ENCODE results near the gene FOSL1. TPM values are rescaled to one million over a fixed set of nuclear protein-coding genes. Genes with fewer than 3 reads are reported as not detected.
A peak's percentile ranks its signal among the peaks of the same experiment; 100 is the strongest.

FOSL1 gene
- total and polyA plus RNA-seq, 5 experiments from 2014 or later = 0.17 to 0.22 TPM; not detected in 3

DNA sequence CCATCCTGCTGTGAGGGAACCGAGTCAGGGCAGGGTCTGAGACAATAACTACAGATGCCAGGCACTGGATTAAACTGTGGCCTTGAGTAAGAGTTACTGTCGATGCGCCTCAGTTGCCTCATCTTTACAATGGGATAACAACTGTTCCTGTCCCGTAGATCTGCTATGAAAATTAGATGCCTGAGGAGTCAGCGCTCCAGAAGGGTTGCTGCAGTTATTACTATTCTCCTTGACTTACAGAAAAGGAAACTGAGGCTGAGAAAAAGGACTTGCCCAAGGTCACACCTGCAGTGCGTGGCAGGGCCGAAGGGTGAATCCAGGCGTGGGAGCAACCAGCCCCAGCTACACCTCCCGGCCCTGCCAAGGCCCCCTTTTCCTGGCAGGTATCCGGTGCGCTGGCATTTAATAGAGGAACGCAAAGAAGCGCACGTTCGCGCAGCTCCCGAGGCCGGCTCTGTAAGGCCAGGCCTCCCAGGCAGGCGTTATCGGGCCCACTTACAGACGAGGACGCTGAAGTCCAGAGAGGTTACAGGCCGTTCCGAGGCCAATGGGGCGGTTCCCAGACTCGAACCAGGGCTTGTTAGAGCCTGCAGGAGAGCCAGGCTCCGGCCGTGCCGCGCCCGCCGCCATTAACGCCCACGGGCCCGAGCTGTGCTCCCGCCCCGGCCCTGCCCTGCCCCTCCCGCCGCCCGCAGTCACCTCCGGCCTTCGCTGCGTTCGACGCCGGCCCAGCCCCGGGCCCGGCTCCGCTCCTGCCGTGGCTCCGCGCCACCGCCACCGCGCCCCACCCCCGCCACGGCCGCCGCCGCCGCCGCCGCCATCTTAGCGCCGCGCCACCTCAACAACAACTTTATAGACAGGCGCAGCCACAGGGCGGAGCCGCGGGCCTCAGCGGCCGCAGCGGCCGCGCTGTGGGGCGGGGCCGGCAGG, 18.3 kb upstream of the FOSL1 start, which contains the start of gene C11orf68:
Gene C11orf68 (minus strand): TSS at position 852 of the 930 bp plus-strand sequence. CDS start 31 bp downstream, at position 821.
- Mint-ChIP-seq H3K4me3 (peak within 1 kb of the TSS; percentile 88 to 97 (median 92)), H3K27ac (peak within 1 kb of the TSS; percentile 77 to 96 (median 92)), H3K27me3 (no peaks in the 10 kb centered on the region), H3K9me3 (no peaks in the 10 kb centered on the region), H3K4me1 (peaks cover 19 to 65% (median 48%) of the 10 kb centered on the region in 4 donors), H3K36me3 (peaks cover 0 to 33% (median 0%) of the 10 kb centered on the region in 3 donors)
- POLR2A ChIA-PET = interaction anchor here (0.6 to 7.7 kb wide), 15 partner anchors 9 to 420 kb away, joined by 3 to 183 read pairs (median 7); partner anchors contain the start of genes CCDC85B, CFL1, FIBP and FOSL1
- DNase-seq (no peak), ATAC-seq (peak; percentile 70 to 72)

DNA sequence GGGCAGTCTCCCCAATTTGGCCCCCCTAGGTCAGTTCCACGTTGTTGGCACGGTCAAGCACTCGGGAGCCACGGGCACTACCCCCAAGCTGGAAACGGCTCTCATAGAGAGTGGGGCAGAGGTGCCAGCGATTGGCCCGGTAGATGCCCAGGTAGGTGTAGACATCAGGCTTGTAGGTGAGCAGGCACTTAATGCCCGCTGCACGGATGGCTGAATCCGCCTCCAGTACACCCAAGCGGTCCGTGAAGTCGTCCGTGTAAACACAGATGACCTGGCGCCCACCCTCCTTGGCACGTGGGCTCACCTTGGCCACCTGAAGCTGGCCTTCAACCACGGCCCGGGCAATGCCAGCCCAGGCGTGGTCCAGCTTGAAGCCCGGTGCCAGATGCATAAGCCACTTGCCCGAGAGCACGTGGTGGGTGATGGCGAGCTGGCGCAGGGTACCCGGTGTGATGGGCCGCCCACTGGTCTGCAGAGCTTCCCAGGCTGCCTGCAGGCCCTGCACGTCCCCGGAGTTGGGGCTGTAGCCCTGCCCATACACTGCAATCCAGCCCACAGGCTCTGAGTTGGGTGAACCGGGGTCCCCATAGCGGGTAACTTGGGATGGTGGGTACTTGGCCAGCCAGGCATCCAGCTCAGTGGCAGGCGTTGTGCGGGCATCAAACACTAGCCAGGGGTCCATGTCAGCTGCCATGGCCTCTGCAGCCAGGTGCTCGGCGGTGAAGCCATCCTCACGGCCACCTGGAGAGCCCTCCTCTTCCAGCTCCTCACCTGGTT, 17.4 kb upstream of the FOSL1 start:
- DNase-seq = no peak
- POLR2A ChIA-PET = interaction anchor here (0.7 to 7.7 kb wide), 13 partner anchors 9 to 420 kb away, joined by 3 to 183 read pairs (median 7); partner anchors contain the start of genes CCDC85B, CFL1, FIBP and FOSL1
- H3K4me3 Mint-ChIP-seq = peak overlapping the region; percentile 85 to 96 (median 88)
- H3K4me1 Mint-ChIP-seq = peaks cover 19 to 57% (median 45%) of the 10 kb centered on the region in 4 donors
- H3K36me3 Mint-ChIP-seq = peaks cover 0 to 24% (median 0%) of the 10 kb centered on the region in 3 donors
- no peaks in the 10 kb centered on the region for H3K27me3 Mint-ChIP-seq
- peak overlapping the region in 9 of 10 donors; percentile 44 to 96 (median 90) for H3K27ac Mint-ChIP-seq
- ATAC-seq = no peak
- no peaks in the 10 kb centered on the region for H3K9me3 Mint-ChIP-seq

DNA sequence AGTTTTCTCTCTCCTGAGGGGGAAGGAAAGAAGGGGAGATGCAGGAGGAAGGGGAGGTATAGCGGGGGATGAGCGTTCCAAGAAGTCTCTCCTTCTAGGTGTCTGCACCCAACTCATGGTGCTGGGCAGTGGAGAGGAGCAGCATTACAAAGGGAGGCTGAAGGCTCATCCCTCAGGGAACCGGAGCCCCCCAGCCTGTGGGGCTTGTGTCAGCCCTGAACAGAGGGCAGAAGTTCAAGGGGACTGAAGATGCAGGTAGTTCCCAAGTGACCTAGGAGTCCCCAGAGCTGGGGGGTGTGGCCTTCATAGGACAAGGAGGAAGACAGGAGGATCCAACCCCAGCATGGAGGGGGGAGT, 16.9 kb upstream of the FOSL1 start:
- Mint-ChIP-seq H3K36me3 (peaks cover 0 to 19% (median 0%) of the 10 kb centered on the region in 3 donors), H3K4me3 (peak overlapping the region; percentile 65 to 96 (median 87)), H3K27ac (peak overlapping the region; percentile 19 to 96 (median 76)), H3K9me3 (no peaks in the 10 kb centered on the region), H3K27me3 (no peaks in the 10 kb centered on the region), H3K4me1 (peaks cover 17 to 51% (median 42%) of the 10 kb centered on the region in 4 donors)
- POLR2A ChIA-PET = interaction anchor here (2.0 to 7.7 kb wide), 6 partner anchors 11 to 254 kb away, joined by 7 to 183 read pairs (median 22); partner anchors contain the start of genes CCDC85B, FIBP, FOSL1 and MUS81
- ATAC-seq (no peak), DNase-seq (no peak)

DNA sequence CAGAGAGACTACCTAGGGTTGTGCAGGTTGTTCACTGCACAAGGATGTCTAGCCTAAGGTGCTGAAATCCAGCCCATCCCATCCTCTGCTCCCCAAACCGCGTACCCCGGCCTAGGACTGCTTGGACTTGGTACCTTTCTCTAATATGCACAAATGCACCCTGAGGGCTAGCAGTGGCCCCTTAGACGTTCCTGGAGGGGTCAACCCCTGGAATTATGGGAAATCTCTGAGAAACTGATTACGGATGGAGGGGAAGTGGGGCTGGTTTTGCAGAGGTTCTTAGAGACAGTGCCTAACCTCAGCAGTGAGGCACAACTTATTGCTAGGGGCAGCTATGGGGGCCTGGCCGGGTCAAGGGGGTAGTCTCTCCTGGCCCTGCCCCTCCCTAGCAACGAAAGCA, 16.2 kb upstream of the FOSL1 start:
- peaks cover 0 to 15% (median 0%) of the 10 kb centered on the region in 3 donors for H3K36me3 Mint-ChIP-seq
- no peaks in the 10 kb centered on the region for H3K27me3 Mint-ChIP-seq
- no peaks in the 10 kb centered on the region for H3K9me3 Mint-ChIP-seq
- DNase-seq (no peak), ATAC-seq (no peak)
- H3K27ac Mint-ChIP-seq = peak overlapping the region in 9 of 10 donors; percentile 13 to 88 (median 67)
- POLR2A ChIA-PET = interaction anchor here (1.3 to 7.7 kb wide), 4 partner anchors 10 to 57 kb away, joined by 4 to 183 read pairs (median 20); partner anchors contain the start of genes CCDC85B, FIBP, FOSL1 and MUS81
- peaks cover 17 to 46% (median 42%) of the 10 kb centered on the region in 4 donors for H3K4me1 Mint-ChIP-seq
- peak overlapping the region; percentile 65 to 96 (median 87) for H3K4me3 Mint-ChIP-seq

DNA sequence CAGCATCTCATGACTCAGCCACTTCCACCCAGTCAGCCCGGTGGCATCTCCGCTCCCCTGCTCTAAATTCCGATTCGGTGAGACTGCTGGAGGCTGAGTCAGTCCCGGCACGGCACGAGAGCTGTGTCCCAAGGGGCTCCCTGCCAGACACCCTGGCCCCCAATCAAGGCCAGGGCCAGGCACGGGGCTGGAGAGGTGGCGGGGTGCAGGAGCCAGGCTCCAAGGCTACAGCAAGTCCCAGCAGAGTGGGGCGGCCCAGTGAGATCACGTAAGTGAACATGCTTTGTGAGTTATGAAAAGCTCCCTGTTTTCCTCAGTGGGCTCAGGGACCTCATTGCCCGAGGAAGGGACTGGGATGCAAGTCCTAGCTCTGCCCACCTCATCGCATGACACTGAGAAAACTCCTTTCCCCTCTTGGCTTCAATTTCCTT, 15.6 kb upstream of the FOSL1 start:
- peaks cover 17 to 45% (median 41%) of the 10 kb centered on the region in 4 donors for H3K4me1 Mint-ChIP-seq
- DNase-seq (no peak), ATAC-seq (no peak)
- POLR2A ChIA-PET = interaction anchor here (0.7 to 4.0 kb wide), 5 partner anchors 9 to 56 kb away, joined by 3 to 32 read pairs (median 4); partner anchors contain the start of genes CCDC85B, FOSL1 and MUS81
- H3K36me3 Mint-ChIP-seq = peaks cover 0 to 14% (median 0%) of the 10 kb centered on the region in 3 donors
- no peaks in the 10 kb centered on the region for H3K27me3 Mint-ChIP-seq
- no peaks in the 10 kb centered on the region for H3K9me3 Mint-ChIP-seq
- peak overlapping the region in 2 of 10 donors; percentile 46 to 51 for H3K27ac Mint-ChIP-seq
- H3K4me3 Mint-ChIP-seq = peak overlapping the region in 2 of 10 donors; percentile 93 to 94

DNA sequence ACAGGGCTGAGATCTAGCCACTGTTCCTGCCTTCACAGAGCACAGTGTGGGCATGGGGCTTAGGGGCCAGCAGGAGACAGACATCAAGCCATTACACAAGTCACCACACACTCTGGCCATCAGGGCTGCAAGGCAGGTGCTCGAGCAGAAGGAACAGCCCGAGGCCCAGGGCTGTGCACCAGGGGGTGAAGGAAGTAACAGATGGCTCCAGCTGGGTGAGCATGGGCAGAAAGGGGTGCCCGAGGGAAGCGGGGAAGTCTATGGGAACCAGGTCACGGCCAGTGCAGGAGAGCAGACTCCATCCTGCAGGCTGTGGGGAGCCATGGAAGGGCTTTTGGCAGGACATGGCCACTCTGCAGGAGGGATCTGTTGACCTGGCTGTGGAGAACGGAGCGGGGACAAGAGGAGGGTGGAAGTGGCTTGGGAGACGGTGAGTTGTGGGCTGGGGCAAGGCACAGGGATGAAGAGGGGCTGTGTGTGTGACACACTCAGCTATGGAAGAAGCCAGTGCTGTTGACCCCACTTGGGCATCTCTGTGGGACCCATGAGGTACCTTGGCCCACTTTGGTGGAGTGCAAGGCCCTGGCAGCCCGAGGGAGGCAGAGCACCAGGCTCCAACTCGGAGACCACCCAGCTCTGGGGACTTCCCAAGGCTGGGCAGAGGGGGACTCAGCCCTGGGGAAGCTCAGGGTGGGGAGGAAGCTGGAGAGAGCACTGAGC, 15.1 kb upstream of the FOSL1 start:
- DNase-seq = no peak
- H3K27me3 Mint-ChIP-seq = no peaks in the 10 kb centered on the region
- H3K27ac Mint-ChIP-seq = peak overlapping the region in 7 of 10 donors; percentile 15 to 68 (median 50)
- POLR2A ChIA-PET = interaction anchor here (0.7 to 4.0 kb wide), 7 partner anchors 8 to 56 kb away, joined by 3 to 32 read pairs (median 5); partner anchors contain the start of genes CCDC85B, FOSL1 and MUS81
- peaks cover 0 to 12% (median 0%) of the 10 kb centered on the region in 3 donors for H3K36me3 Mint-ChIP-seq
- H3K9me3 Mint-ChIP-seq = no peaks in the 10 kb centered on the region
- H3K4me3 Mint-ChIP-seq = peak overlapping the region in 4 of 10 donors; percentile 34 to 74 (median 48)
- no peak for ATAC-seq
- H3K4me1 Mint-ChIP-seq = peaks cover 17 to 39% (median 36%) of the 10 kb centered on the region in 4 donors

DNA sequence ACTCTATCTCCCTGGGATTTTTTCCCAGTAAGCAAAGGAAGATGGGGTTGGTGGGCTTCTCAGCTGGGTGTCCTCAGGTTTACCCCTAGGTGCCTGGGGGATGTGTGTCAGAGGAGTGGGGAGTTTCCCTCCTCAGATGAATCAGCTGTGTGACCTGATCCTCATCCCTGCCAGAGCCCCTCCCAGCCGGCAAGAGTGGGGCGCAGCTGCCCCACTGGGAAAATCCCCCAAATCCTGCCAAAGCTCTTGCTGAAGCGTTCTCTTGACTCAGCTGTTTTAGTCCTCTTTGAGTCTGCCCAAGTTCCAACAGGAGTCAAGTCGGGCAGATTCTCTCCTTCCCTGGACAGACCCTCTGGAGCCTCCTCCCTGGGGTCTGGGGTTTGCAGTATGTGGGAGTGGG, 12.7 kb upstream of the FOSL1 start:
- ATAC-seq = no peak
- Mint-ChIP-seq H3K27me3 (peaks cover 0 to 5% (median 0%) of the 10 kb centered on the region in 5 donors), H3K27ac (peak overlapping the region in 1 of 10 donors; percentile 28), H3K4me3 (no peak overlapping the region), H3K9me3 (no peaks in the 10 kb centered on the region), H3K36me3 (peaks cover 0 to 7% (median 0%) of the 10 kb centered on the region in 3 donors), H3K4me1 (peaks cover 16 to 39% (median 33%) of the 10 kb centered on the region in 4 donors)
- POLR2A ChIA-PET = interaction anchor here (1.0 to 1.4 kb wide), 2 partner anchors 9 to 24 kb away, joined by 3 read pairs; no protein-coding TSS in a partner anchor
- no peak for DNase-seq

DNA sequence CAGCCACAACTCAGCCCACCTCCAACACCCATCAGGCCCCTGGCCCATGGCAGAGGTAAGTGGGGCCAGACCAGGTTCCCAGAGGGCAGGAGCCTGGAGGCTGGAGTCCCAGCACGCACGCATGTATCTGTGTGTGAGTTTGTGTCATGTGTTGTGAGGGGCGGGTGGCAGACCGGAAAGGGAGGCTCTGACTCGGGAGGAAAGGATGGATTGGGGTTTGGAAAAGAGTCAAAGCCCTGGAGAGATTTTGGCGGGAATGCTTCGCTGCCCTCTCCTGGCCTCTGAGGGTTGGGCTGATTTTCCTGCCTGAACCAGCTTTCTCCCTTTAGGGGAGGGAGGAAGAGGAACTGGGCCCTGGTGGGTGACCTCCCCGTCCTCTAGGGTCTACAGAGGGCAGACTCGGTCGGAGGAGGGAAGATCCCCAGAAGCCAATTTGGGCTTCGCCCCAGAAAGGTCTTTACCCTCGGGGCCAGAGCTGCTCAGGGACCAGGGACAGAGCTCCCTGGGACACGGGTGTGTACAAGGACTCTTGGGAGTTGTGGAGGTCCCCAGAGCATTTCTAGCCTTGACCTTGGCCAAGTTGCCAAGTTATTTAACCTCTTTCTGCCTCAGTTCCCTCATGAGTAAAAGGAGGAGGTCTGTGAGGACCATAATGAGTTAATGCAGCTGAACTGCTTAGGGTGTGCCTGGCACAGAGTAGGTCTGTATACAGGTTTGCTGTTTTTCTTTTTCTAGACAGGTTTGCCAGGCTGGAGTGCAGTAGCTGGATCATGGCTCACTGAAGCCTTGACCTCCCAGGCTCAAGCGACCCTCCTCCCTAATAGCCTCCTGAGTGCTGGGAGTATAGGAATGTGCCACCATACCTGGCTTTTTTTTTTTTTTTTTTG, 11.7 kb upstream of the FOSL1 start:
- POLR2A ChIA-PET = interaction anchor here (0.7 to 1.4 kb wide), 4 partner anchors 10 to 53 kb away, joined by 3 to 4 read pairs (median 4); no protein-coding TSS in a partner anchor
- Mint-ChIP-seq H3K27ac (peak overlapping the region in 2 of 10 donors; percentile 34 to 36), H3K27me3 (peaks cover 0 to 5% (median 0%) of the 10 kb centered on the region in 5 donors), H3K4me3 (no peak overlapping the region), H3K4me1 (peaks cover 13 to 30% (median 26%) of the 10 kb centered on the region in 4 donors), H3K9me3 (no peaks in the 10 kb centered on the region), H3K36me3 (peaks cover 0 to 4% (median 0%) of the 10 kb centered on the region in 3 donors)
- ATAC-seq (no peak), DNase-seq (no peak)

DNA sequence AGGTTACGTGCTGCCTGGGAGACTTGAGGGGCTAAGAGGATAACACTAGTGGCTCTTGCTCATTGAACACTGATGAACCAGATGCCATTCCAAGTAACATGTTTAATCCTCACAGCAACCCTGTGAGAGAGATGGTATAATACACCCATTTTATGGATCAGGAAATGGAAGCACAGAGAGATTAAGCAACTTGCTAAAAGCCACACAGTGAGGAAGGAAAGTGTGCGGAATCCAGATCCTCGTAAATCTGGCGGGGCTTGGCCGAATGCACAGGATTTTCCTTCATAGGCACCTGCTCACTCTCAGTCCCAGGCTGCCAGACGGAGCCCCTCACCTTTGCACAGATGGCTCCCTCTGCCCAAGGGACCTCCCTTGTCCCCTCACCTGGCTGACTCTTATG, 7.7 kb upstream of the FOSL1 start:
- peaks cover 0 to 5% (median 4%) of the 10 kb centered on the region in 5 donors for H3K27me3 Mint-ChIP-seq
- no peak overlapping the region for H3K4me3 Mint-ChIP-seq
- H3K36me3 Mint-ChIP-seq = no peaks in the 10 kb centered on the region
- POLR2A ChIA-PET = interaction anchor here (0.6 to 1.6 kb wide), 3 partner anchors 15 to 33 kb away, joined by 3 to 5 read pairs (median 3); partner anchors contain the start of gene CCDC85B
- H3K27ac Mint-ChIP-seq = no peak overlapping the region
- DNase-seq = no peak
- H3K4me1 Mint-ChIP-seq = peaks cover 0 to 8% (median 5%) of the 10 kb centered on the region in 4 donors
- no peak for ATAC-seq
- no peaks in the 10 kb centered on the region for H3K9me3 Mint-ChIP-seq

DNA sequence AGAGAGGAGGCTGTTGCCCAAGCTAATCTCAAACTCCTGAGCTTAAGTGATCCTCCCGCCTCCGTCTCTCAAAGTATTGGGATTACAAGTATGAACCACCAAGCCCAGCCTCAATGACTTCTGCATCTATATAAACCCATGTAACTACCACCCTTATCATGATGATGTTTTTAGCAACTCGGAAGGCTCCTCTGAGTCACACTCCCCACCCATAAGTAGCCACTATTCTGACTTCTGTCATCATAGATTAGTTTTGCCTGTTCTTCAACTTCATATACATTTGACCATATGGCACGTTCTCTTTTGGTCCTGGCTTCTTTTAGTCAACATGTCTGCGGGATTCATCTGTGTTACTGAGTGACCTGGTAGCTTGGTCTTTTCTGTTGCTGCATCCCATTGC, 6.4 kb upstream of the FOSL1 start:
- Mint-ChIP-seq H3K4me3 (no peak overlapping the region), H3K9me3 (no peaks in the 10 kb centered on the region), H3K27ac (no peak overlapping the region), H3K36me3 (no peaks in the 10 kb centered on the region), H3K4me1 (peaks cover 0 to 14% (median 5%) of the 10 kb centered on the region in 4 donors), H3K27me3 (peaks cover 0 to 5% (median 4%) of the 10 kb centered on the region in 5 donors)
- POLR2A ChIA-PET = interaction anchor here (1.3 to 1.7 kb wide), 2 partner anchors 9 to 16 kb away, joined by 3 to 4 read pairs; partner anchors contain the start of gene CCDC85B
- DNase-seq (no peak), ATAC-seq (no peak)

Data from naive thymus-derived CD8-positive, alpha-beta T cell (primary cell).